GF-D8 (cell line): ENCODE data around the gene CEP97.

ENCODE experiments used
- DNase-seq: peaks from one replicate; lab custom pipeline; 2025; lab: John Stamatoyannopoulos, UW

Gene CEP97

DNA sequence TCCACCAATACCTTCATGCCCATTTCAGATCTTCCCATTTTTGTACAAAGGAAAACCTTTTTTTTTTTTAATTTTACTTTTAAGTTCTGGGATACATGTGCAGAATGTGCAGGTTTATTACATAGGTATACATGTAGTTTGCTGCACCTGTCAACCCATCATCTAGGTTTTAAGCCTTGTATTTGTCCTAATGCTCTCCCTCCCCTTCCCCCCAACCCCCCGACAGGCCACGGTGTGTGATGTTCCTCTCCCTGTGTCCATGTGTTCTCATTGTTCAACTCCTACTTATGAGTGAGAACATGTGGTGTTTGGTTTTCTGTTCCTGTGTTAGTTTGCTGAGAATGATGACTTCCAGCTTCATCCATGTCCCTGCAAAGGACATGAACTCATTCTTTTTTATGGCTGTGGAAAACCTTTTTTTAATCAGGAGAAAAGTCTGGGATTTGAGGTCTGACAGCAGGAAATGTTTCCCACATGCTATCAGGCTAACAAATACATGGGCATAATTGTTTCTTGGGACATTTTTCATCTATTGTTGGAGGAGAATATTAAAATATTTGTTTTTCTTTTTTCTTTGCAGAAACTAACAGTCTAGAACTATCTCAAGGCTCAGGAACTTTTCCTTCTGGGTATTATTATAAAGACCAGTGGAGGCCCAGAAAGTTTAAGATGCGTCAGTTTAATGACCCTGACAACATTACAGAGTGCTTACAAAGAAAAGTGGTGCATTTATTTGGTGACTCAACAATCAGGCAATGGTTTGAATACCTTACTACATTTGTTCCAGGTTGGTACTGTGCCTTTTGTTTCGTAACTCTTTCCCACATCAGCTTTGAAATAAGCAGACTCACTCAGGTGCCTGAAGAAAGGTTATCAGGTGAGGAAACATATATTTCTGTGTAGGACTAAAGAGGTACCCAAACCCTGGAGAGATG lies 92.1 kb downstream of the CEP97 start:
- no peak for DNase-seq

DNA sequence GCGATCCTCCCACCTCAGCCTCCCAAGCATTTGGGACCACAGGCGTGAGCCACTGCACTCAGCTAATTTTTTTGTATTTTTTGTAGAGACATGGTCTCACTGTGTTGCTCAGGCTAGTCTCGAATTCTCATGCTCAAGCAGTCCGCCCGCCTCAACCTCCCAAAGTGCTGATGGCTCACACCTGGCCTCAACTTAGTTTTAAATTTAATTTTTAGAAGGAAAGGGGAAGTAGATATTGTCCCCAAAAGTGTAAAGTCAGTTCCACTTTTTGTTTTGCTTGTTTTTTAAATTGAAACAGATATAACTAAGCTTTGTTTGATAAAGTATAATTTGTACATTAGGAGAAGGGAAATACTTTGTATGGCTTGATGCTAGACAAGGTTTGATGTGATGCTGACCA lies 93.6 kb downstream of the CEP97 start:
- DNase-seq, result no peak

DNA sequence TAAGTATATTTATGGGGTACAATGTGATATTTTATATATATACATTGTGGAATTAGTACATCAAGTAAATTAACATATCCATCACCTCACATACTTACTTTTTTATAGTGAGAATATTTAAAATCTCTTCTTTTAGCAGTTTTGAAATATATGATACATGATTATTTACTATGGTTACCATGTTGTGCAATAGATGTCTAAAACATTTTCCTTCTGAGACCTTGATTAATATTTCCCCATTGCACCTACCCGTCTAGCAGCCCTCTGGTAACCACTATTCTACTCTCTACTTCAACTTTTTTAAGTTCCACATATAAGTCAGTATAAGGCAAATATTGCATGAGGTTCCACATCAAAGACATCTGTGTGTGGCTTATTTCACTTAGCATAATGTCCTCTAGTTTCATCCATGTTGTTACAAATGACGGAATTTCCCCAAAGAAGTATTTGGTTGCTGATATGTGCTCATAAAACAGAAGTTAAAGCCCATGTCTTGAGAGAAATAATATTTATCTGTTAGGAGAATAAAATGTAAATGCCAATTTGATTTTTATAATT lies 95.3 kb downstream of the CEP97 start:
- no peak for DNase-seq
